AG10803 (cell line): Measurements from ENCODE around the gene MAPK8IP3.

Experiments
- DNase-seq: peaks from one replicate; pipeline ENCODE4 v3.0.0; 2010; ENCODE audit warnings: low read depth
- H3K4me3 ChIP-seq: 2 replicates; pipeline ENCODE4 v1.5.1; 2011; ENCODE audit warnings: mild to moderate bottlenecking, low read length, control low read depth
- CTCF ChIP-seq: conservative IDR thresholded peaks from 2 replicates; pipeline ENCODE4 v1.5.1; 2011; ENCODE audit warnings: mild to moderate bottlenecking, low read length, control low read depth, inconsistent platforms

Gene MAPK8IP3

DNA sequence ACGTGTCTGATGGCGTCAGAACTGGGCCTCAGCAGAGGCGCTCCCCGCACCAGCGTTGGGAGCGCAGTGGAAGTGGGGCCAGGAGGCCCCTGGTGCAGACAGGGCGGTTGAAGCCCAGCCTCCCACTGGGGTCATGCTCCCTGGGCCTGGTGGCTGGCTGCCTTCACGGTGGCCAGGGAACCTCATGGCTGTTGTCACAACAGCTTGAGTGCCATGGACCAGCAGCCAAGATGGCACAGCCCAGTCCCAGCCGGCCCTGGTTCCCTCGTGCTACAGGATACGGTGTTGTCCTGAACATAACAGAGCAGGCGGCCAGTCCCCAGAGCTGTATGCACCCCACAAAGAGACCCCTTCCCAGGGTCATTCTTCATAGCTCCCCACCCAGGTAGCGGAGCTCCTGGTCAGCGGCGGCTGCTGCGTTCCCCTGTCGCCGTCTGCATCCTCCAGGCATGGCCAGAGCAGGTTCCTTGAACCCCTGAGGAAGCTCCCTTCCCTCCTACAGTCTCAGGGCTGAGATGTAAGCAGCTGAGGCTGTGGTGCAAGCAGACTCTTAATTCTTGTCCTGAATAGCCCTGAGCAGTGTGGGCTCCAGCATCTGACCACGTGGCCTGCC, 35.7 kb downstream of the MAPK8IP3 start:
- TF ChIP-seq CTCF: no peak
- no peak overlapping the region for H3K4me3 ChIP-seq
- no peak for DNase-seq

DNA sequence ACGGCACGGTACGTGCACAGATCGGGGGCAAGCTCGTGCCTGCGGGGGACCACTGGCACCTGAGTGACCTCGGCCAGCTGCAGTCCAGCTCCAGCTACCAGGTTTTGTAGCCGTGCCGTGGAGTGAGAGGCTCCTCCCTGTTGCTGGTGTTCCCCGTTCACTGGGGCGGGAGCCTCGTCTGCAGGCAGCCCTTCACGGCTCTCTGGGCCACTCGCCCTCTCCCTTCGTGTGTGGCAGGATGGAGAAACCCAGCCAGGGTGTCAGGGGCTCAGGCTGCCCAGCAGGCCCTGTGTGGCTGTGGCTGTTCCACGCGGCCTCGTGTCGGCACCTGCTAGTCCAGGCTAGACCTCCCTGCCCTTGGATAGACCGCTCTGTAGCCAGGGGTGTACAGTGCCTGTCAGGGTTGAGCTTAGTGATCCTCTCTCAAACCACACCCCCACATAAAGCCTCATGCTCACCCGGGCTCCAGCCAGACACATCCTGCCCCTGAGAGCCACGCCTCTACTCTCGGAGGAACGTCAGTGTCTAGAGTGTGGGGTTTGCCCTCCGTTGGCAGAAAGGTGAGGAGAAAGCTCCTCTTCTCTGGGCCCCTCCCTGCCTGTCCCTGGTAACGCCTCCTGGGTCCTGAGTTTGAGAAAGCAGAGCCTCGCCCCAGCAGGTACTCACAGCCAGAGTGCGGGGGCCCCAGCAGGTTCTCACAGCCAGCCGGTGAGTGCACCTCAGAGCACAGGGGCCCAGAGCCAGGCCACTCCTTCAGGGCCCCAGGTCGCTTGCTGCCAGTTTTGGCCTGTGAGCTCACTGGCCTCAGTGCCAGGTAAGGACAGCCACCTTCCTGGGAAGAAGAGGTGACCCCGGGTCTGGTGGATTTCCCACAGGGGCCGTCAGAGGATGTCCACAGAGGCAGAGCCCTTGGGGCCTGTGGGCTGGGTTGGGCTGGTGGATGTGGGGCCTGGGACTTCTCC, 37.7 kb downstream of the MAPK8IP3 start:
- no peak for TF ChIP-seq CTCF

GRCh38 chr16:1744338-1744840, 38.4 kb downstream of the MAPK8IP3 start:
- no peak for TF ChIP-seq CTCF
- H3K4me3 ChIP-seq: no peak overlapping the region
- no peak for DNase-seq

More for the DNA sequence above, 37.7 kb downstream of the MAPK8IP3 start:
- no peak for DNase-seq
- H3K4me3 ChIP-seq: no peak overlapping the region

GRCh38 chr16:1745181-1745899, 39.3 kb downstream of the MAPK8IP3 start:
- DNase-seq: peak; percentile 79
- no peak overlapping the region for H3K4me3 ChIP-seq
- TF ChIP-seq CTCF: no peak

DNA sequence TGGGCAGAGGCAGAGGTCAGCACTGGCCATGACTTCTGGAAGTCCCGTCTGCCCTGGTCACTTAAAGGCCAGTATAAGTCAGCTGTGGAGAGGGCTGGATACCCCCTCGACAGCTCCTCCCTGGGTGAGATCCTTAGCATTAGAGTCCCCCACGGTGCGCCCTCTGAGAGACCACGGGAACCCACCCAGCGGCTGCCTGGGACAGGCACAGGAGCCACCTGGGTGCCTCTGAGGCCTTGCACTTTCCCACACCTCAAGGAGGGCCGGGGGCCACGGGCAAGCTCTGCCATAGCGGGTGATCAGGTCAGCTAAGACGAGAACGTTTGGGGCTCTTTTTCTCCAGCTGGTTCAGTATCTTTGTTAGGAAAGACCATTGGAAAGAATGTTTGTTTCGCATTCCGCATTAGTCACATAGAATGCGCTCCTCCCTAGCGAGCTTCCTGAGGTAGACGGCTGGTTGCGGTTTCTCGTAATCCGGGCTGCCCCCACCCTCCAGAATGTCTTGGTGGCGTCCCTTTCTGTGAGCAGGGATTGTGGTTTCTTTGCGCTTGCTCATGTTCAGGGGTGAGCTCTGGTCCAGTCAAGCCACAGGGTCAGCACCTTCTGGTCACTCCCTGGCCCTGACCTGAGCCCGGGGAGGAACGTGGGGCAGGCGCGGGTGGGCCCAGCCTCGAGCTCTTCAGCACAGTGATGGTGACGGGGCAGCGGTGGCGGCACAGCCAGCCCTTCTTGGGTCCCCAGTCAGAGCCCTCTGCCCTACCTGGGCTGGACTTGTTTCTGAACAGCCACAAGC, 40.1 kb downstream of the MAPK8IP3 start:
- peak; percentile 57 for DNase-seq
- H3K4me3 ChIP-seq: no peak overlapping the region
- no peak for TF ChIP-seq CTCF

GRCh38 chr16:1746693-1747195, 40.7 kb downstream of the MAPK8IP3 start:
- TF ChIP-seq CTCF: no peak
- no peak overlapping the region for H3K4me3 ChIP-seq
- DNase-seq: no peak
